Measurements from ENCODE around the gene ADTRP.
"Not testable (repeated sequence)": the region's sequence is repeated elsewhere in the genome, so short reads cannot be mapped to it uniquely, and the experiment has no call there.

Gene ADTRP

GRCh38 chr6:11689847-11690246 lies 88.8 kb downstream of the ADTRP start:
- no peak for DNase-seq (ENCODE audit: low read depth)

- DNase-seq (ENCODE audit: low read depth): not testable (repeated sequence)
Measured at GRCh38 chr6:11689400-11689799, 89.2 kb downstream of the ADTRP start.

- DNase-seq (ENCODE audit: low read depth): no peak
Measured at GRCh38 chr6:11688425-11688709, 90.2 kb downstream of the ADTRP start.

GRCh38 chr6:11685481-11686093 lies 93.0 kb downstream of the ADTRP start:
- no peak for DNase-seq (ENCODE audit: low read depth)

- DNase-seq (ENCODE audit: low read depth): no peak
Measured at GRCh38 chr6:11684901-11685480, 93.6 kb downstream of the ADTRP start.

GRCh38 chr6:11683871-11684270 lies 94.7 kb downstream of the ADTRP start:
- no peak for DNase-seq (ENCODE audit: low read depth)

- no peak for DNase-seq (ENCODE audit: low read depth)
Measured at GRCh38 chr6:11682561-11682975, 96.0 kb downstream of the ADTRP start.

GRCh38 chr6:11681770-11682169 lies 96.8 kb downstream of the ADTRP start:
- no peak for DNase-seq (ENCODE audit: low read depth)

- DNase-seq (ENCODE audit: low read depth): no peak
Measured at GRCh38 chr6:11681357-11681756, 97.2 kb downstream of the ADTRP start.

GRCh38 chr6:11680479-11680878 lies 98.1 kb downstream of the ADTRP start:
- DNase-seq (ENCODE audit: low read depth): not testable (repeated sequence)

- no peak for DNase-seq (ENCODE audit: low read depth)
Measured at GRCh38 chr6:11679099-11679498, 99.5 kb downstream of the ADTRP start.

- no peak for DNase-seq (ENCODE audit: low read depth)
Measured at GRCh38 chr6:11675601-11676000, 103.0 kb downstream of the ADTRP start.

- no peak for DNase-seq (ENCODE audit: low read depth)
Measured at GRCh38 chr6:11672669-11673068, 105.9 kb downstream of the ADTRP start.

- DNase-seq (ENCODE audit: low read depth): no peak
Measured at GRCh38 chr6:11672256-11672655, 106.3 kb downstream of the ADTRP start.

- no peak for DNase-seq (ENCODE audit: low read depth)
Measured at GRCh38 chr6:11669696-11670095, 108.9 kb downstream of the ADTRP start.

GRCh38 chr6:11668455-11668854 lies 110.1 kb downstream of the ADTRP start:
- no peak for DNase-seq (ENCODE audit: low read depth)

- no peak for DNase-seq (ENCODE audit: low read depth)
Measured at GRCh38 chr6:11667876-11668275, 110.7 kb downstream of the ADTRP start.

- DNase-seq (ENCODE audit: low read depth): no peak
Measured at GRCh38 chr6:11665604-11666326, 112.8 kb downstream of the ADTRP start.

Data from stimulated activated CD8-positive, alpha-beta memory T cell treated with anti-CD3 and anti-CD28 coated beads, Interleukin-12 subunit alpha, Interleukin-12 subunit beta, amount 100 ng/mL, for 4 hours (primary cell).